ENCODE results near the gene ATG7. TPM values are rescaled to one million over a fixed set of nuclear protein-coding genes. Genes with fewer than 3 reads are reported as not detected.

Gene ATG7
- total RNA-seq, 6 experiments from 2014 or later, result 44.5 to 53.0 (median 49.3) TPM

DNA sequence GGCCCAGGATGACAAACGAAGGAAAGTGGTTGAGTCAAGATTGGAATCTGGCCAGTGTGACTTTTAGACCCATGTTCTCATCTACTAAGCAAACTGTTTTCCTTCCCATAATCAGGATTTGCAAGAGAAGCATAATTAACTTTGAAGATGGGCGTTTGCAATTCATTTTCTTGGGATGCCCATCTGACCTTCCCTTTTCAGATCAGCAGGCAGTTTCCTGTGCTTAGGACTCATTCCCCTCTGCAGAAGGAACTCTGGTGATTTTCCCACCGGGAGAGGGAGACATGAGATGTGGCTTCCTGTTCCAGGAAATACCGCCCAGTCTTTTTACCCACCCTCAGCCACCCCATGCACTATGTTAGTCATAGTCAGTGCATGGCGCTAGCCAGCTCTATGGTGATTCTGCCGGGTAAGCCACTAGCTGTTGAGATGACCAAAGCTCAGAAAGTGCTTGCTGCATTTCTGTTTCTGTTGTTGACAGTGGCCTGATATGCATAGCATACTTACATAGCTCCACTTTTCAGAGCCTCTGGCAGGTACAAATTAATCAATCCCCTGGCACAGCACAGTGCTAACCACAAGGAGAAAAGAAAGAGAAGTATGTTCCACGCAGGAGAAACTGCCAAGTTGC is 242.1 kb downstream of the ATG7 start:
- H3K27ac Mint-ChIP-seq, result peak overlapping the region; percentile 79
- peaks cover 12% of the 10 kb centered on the region for H3K36me3 Mint-ChIP-seq (ENCODE audit: low read depth)
- peaks cover 58% of the 10 kb centered on the region for H3K4me1 Mint-ChIP-seq (ENCODE audit: low read depth)

GRCh38 chr3:11517601-11518000 is 245.4 kb downstream of the ATG7 start:
- H3K27ac Mint-ChIP-seq, result no peak overlapping the region
- H3K4me1 Mint-ChIP-seq (ENCODE audit: low read depth), result peaks cover 53% of the 10 kb centered on the region
- DNase-seq, result no peak
- H3K27me3 Mint-ChIP-seq (ENCODE audit: insufficient read depth), result no peaks in the 10 kb centered on the region; the same call in 1 of the 2 replicates
- H3K4me3 Mint-ChIP-seq, result no peak overlapping the region
- H3K9me3 Mint-ChIP-seq, result no peaks in the 10 kb centered on the region
- no peak for TF ChIP-seq CTCF (IDR thresholded peaks at IDR 0.05)
- H3K36me3 Mint-ChIP-seq (ENCODE audit: low read depth), result peaks cover 9% of the 10 kb centered on the region

More for the DNA sequence above, 242.1 kb downstream of the ATG7 start:
- no peak for TF ChIP-seq CTCF (IDR thresholded peaks at IDR 0.05)
- Mint-ChIP-seq H3K9me3 (no peaks in the 10 kb centered on the region), H3K4me3 (peak overlapping the region; percentile 56), H3K27me3 (ENCODE audit: insufficient read depth) (no peaks in the 10 kb centered on the region; the same call in none of the 2 replicates)
- peak; percentile 84 for DNase-seq

- Mint-ChIP-seq H3K4me3 (no peak overlapping the region), H3K27me3 (ENCODE audit: insufficient read depth) (no peaks in the 10 kb centered on the region; the same call in 1 of the 2 replicates), H3K27ac (no peak overlapping the region), H3K4me1 (ENCODE audit: low read depth) (peaks cover 46% of the 10 kb centered on the region), H3K36me3 (ENCODE audit: low read depth) (peaks cover 4% of the 10 kb centered on the region; the same call in 1 of the 2 replicates), H3K9me3 (no peaks in the 10 kb centered on the region)
- TF ChIP-seq CTCF (IDR thresholded peaks at IDR 0.05), result no peak
- no peak for DNase-seq
These were observed 249.0 kb downstream of the ATG7 start for GRCh38 chr3:11521167-11521566.

- TF ChIP-seq CTCF (IDR thresholded peaks at IDR 0.05), result no peak
- Mint-ChIP-seq H3K27ac (peak overlapping the region; percentile 66; the same call in 1 of the 2 replicates), H3K4me3 (no peak overlapping the region), H3K36me3 (ENCODE audit: low read depth) (peaks cover 5% of the 10 kb centered on the region), H3K9me3 (no peaks in the 10 kb centered on the region), H3K4me1 (ENCODE audit: low read depth) (peaks cover 40% of the 10 kb centered on the region), H3K27me3 (ENCODE audit: insufficient read depth) (no peaks in the 10 kb centered on the region; the same call in 1 of the 2 replicates)
- peak; percentile 15 for DNase-seq
These were observed 250.2 kb downstream of the ATG7 start for GRCh38 chr3:11522398-11522715.

- no peak for TF ChIP-seq CTCF (IDR thresholded peaks at IDR 0.05)
- Mint-ChIP-seq H3K4me3 (no peak overlapping the region), H3K36me3 (ENCODE audit: low read depth) (peaks cover 12% of the 10 kb centered on the region), H3K4me1 (ENCODE audit: low read depth) (peaks cover 36% of the 10 kb centered on the region), H3K9me3 (no peaks in the 10 kb centered on the region), H3K27ac (peak overlapping the region; percentile 66), H3K27me3 (ENCODE audit: insufficient read depth) (no peaks in the 10 kb centered on the region)
- DNase-seq, result no peak
These were observed 250.9 kb downstream of the ATG7 start for GRCh38 chr3:11522953-11523571.
